Measurements from ENCODE around the gene TYSND1.
"Not testable (repeated sequence)": the region's sequence is repeated elsewhere in the genome, so short reads cannot be mapped to it uniquely, and the experiment has no call there.

TYSND1 gene

DNA sequence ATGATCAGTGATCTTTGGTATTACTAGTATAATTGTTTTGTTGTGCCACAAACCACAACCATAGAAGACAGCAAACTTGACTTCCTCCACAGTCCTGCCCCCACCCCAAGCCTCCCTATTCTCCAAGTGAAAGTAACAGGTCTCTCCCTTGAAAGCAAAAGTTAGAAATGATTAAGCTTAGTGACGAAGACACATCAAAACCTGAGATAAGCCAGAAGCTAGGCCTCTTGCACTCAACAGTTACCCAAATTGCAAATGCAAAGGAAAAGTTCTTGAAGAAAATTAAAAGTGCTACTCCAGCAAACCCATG, 16.3 kb upstream of the TYSND1 start:
- DNase-seq, result peak; percentile 64

- DNase-seq, result no peak
These were observed 15.8 kb upstream of the TYSND1 start for GRCh38 chr10:70162151-70162891.

GRCh38 chr10:70160798-70161197, 14.3 kb upstream of the TYSND1 start:
- no peak for DNase-seq

GRCh38 chr10:70159366-70159765, 12.9 kb upstream of the TYSND1 start:
- not testable (repeated sequence) for DNase-seq

DNA sequence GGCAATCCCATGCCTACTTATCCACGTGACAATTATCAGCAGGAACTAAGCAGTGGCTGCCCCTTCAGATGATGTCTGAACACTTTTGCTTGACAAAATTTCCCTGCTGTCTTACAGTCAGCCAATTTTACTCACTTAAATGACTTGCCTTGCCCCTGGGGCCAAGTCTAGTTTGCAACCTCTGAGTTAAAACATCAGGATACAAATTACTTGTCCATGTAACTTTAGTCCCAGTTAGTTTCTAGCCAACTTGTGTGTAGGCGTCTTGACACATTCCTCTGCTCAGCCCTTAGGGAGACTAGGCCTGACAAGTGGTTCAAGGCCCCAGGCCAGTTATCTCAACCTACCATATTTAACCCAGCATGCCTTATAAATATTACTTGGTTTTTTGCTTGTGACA, 11.6 kb upstream of the TYSND1 start:
- no peak for DNase-seq

DNA sequence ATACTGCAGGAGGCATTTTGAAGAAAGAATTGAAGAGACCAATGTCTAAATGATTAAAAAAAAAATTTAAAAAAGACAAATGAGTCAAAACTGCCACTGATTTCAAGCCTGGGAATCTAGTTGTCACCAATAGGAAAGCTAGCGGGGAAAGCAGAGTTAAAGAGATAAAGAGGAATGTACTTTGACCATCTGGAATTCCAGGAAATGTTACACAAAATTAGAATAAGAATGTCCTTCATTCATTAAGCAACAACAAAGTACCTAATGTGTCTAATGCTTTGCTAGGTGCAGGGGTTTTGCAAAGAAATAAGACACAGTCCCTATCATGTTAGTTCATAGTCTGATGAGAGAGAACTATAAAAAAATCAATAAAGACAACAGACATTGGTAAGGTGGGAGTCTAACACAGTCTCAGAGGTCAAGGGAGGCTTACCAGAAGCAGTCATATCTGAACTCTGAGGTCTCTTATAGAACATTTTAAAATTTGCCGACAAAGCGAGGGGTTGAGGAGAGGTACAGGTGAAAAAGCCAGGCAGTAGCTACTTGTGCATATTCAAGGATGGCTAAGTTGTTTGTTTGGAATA, 8.8 kb upstream of the TYSND1 start:
- no peak for DNase-seq

DNA sequence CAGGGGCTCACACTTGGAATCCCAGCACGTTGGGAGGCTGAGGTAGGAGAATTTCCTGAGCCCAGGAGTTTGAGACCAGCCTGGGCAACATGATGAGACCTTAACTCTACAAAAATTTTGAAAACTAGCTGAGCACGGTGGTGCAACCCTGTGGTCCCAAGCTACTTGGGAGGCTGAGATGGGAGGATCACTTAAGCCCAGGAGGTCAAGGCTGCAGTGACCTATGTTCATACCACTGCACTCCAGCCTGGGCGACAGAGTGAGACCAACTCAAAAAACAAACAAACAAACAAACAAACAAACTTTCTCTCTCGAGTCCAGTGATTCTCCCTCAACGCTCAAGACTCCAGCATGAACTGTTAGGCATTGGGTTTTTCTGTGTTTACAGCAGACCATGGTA, 2.0 kb upstream of the TYSND1 start:
- no peak for DNase-seq

DNA sequence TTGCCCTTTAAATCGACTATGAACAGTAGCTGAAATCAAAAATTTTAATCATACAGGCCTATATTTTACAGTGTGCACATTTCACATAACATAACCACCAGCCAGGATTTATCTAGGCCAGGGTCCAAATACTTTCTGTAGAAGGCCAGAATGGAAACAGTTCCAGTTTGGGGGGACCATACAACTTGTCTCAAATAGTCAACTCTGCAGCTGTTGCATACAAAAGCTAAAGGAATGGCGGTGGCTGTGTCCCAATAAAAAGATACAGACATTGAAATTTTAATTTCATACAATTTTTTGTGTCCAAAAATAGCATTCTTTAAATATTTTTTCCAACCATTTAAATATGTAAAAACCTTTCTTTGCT, 742 bp upstream of the TYSND1 start:
- DNase-seq, result no peak

GRCh38 chr10:70145666-70146488, 623 bp downstream of the TYSND1 start:
- DNase-seq, result peak; percentile 71

- DNase-seq, result no peak
These were observed 1.3 kb downstream of the TYSND1 start for GRCh38 chr10:70145166-70145665.

DNA sequence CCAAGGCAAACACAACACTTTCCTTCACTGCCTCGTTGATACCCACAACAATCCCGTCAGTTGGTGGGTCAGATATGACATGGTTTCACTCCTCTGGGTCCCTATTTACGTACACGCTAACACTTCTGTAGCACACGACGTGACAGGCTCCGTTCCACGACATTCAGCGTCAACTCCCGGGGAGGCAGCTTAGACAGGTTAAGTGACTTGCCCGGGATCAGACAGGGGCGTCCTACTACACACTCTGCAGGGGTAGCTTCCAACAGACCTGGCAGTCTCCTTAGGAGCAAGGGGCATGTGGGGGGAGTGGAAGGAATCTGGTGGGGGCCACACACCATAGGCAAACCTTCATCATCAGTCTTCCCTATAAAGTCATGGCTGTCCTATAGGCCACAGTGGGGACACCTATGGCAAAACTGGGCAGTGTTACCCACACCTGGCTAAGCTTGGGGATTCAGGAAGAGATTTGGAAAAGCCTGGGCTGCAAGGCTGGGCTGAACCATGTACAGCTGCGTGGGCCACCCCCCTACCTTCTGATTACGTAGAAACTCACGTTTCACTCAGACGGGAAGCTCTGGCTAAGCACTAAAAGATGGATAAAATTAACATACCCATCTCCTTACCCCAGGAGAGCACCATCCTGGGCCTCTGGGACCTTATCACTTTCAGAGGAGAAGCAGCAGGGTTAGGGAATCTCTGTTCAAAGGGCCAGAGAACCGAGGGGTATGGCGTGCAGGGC, 2.0 kb downstream of the TYSND1 start:
- no peak for DNase-seq

DNA sequence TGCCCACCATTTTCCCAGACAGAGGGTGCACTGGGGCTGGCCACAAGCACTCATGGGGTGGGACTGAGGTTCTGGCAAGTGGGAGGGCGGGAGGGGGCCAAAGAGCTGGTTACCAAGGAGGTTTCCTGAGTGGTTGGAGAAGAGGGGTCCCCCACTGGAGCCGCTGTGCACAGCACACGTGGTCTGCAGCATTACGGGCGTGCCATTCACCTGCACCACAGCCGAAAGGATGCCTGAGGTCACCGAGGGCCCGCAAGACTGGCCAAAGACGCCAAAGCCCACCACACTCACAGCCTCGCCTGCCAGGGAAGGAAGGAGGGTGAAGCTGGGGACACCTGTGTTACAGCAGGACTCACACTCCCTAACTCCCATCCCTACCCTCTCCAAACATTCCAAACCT, 3.9 kb downstream of the TYSND1 start:
- DNase-seq, result no peak

GRCh38 chr10:70140297-70140696, 6.2 kb downstream of the TYSND1 start:
- DNase-seq, result no peak

- DNase-seq, result no peak
These were observed 6.6 kb downstream of the TYSND1 start for GRCh38 chr10:70139997-70140250.

DNA sequence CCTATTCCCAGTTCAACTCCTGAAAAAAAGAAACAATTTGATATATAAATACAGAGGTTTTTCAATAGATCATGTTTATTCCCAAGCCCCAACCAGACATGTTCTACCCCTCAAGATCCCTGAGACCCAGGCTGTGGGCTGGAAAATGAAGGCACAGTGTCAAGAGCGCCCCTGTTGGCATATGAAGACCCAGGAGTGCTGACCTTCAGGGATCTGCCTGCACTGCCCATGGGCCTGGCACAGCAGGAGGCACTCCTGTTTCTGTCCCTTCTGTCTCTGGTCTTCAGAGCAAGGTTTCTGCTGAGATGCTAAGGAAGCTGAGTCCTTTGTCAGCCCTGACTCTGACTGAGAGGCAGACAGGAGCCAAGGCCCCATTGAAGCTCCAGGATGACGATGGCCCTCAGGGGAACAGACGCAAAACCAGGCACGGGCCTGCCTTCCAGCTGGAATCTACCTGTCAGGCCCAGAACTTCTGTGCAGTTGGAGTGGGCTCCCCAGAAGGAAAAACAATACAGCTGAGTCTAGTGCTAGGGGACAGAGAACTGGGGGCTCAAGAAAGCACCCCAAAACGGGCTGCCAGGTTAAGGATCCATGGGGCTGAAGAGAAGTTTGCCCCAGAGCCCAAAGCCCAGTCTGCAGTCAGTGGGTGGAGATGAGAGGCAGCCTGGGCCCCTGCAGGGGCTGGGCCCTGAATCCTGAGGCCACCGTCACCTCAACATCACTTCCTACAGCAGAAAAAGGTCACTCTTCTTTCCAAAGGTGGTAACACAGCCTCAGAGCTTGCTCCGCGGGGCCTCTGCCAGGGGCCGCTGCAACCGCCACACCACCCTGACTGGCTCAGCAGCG, 7.1 kb downstream of the TYSND1 start:
- DNase-seq, result no peak

GRCh38 chr10:70137927-70138883, 8.3 kb downstream of the TYSND1 start:
- no peak for DNase-seq

GRCh38 chr10:70137135-70137534, 9.4 kb downstream of the TYSND1 start:
- DNase-seq, result no peak

DNA sequence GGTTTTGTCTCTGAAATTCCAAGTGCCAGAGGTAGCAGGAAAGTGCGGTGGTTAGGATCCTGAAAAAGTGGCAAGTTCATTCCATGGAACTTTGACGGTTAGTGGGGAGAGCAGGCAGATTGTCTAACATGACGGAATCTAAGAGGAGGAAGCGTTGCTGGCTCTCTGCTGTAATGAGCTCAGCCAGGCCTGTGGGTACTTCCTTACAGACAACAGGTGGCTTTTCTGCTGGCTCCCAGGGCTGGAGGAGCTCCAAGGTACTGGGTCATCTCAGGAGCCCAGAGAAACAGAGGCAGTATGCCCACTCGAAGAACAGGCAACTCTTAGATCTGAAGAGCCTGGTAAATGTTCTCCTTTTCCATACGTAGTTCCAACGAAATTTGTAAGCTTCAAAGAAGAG, 10.8 kb downstream of the TYSND1 start:
- DNase-seq, result no peak

DNA sequence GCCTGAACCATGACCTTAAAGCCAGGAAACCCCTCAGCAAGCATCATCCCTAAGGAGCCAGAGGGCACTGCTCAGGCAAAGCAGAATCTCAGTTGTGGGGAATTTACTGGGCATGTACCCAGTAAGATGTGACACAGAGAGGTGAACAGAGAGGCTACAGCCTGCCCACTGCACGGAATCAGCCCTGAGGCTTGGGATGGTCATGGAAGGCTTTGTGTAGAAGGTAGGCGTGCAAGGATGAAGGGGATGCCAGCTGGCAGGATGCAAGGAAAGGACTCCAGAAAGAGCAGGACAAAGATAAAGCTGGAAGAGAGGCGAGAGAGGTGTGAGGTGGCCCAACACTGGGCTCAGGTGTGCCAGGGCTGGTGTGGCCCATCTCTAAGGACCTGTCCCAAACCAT, 11.5 kb downstream of the TYSND1 start:
- no peak for DNase-seq

DNA sequence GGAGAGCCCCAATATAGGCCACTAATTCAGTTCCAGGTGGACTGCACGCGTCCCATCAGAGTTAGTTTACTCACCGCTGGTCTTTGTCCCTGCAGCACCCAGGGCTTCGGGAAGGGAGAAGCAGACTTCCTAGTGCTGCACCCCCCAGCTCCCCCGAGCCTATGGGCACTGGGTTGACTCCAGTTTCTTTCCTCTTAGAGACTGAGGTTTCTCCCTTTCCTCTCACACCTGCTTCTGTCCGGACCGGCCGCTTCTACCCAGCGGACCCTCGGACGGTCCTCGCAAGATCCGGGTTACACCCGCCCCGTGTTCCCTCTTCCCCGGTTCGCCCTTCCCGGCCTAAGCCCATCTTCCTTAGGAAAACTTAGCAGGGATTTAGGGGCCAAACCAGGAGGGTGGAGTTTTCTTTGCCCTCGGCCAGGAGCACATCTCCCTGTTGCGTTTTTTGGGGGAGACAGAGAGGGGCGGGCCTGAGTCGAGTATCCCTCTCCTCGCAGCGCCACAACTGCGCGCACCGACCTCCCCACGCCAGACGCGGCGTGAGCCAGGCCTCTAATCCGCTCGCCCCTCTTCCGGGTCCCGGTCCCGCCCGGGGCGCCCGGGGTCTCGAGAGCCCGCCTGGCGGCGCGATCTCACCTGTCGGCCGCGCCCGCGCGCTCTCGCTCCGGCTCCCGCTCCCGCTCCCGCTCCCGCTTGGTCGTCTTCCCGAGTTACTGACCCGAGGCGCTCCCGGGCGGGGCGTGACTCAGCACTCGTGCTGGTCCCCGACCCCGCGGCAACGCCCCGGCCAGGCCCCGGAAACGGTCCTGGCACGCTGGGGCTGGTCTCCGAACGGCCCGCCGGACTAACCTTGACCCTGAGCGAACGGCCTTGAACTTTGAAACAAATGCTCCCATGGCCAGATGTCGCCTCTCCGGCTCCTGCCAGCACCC, 14.1 kb downstream of the TYSND1 start, which contains the start of gene AIFM2:
TSS of gene AIFM2 (minus strand) at position 728 of the 932 bp plus-strand sequence. CDS start 8,741 bp downstream, outside the sequence.
- DNase-seq, result peak; percentile 47
